Esophagus squamous epithelium (tissue), 4 donors: ENCODE measurements around the gene NARS2.

Source experiments
- CTCF ChIP-seq, 6 experiments: fragments of 450-650 bp in 4 of 6; fragments of 200-600 bp in 2 of 6; sonication (generic) in 2 of 6; IDR thresholded peaks; one replicate each; pipeline ENCODE4 v1.5.1; 2016 to 2019; ENCODE audit warnings: antibody characterized with exemption in 6 of 6, mild to moderate bottlenecking in 4 of 6, moderate library complexity in 4 of 6
- POLR2A ChIP-seq, 4 donors: fragments of 450-650 bp; IDR thresholded peaks; one replicate each; pipeline ENCODE4 v1.6.1; 2017; ENCODE audit warnings: antibody characterized with exemption in 4 of 4, mild to moderate bottlenecking in 4 of 4, moderate library complexity in 3 of 4

DNA sequence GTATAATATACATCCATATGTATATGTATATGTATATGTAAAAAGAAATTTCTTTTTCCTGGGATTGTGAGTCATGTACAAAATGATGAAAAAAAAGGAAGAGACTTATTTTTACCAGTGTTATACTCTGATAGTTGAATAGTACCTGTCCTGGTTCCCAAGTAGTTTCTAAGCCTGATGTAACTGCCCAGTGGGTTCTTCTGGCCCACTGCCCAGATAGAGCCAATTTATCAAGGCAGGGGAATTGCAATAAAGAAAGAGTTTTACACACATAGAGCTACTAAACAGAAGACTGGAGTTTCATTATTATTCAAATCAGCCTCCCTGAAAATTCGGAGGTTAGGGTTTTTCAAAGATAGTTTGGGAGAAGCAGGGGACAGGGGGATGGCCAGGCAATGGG lies 29.1 kb upstream of the NARS2 start:
- TF ChIP-seq CTCF (IDR thresholded peaks at IDR 0.05), result no peak
- TF ChIP-seq POLR2A (IDR thresholded peaks at IDR 0.05), result no peak
